SK-N-SH treated with all-trans-retinoic acid at 6 μM for 48 hours (cell line): ENCODE data around the gene LAP3.

Source experiments
- ARNTL ChIP-seq: fragments of 450-650 bp; formaldehyde crosslinking; IDR thresholded peaks from 2 replicates; pipeline ENCODE4 v1.5.0; 2020; ENCODE audit warnings: low read depth, mild to moderate bottlenecking, moderate library complexity, borderline replicate concordance
- CSDC2 ChIP-seq: fragments of 250-450 bp; sonication (Bioruptor Pico); IDR thresholded peaks from 2 replicates; pipeline ENCODE4 v1.5.0; 2020; ENCODE audit warnings: mild to moderate bottlenecking, moderate library complexity
- OSR1 ChIP-seq: fragments of 250-450 bp; sonication (Bioruptor Pico); IDR thresholded peaks from 2 replicates; pipeline ENCODE4 v1.8.0; 2022; ENCODE audit warnings: moderate library complexity, mild to moderate bottlenecking, inconsistent platforms
- RARB ChIP-seq: fragments of 250-450 bp; sonication (Bioruptor Pico); IDR thresholded peaks from 2 replicates; pipeline ENCODE4 v1.8.0; 2021; ENCODE audit warnings: mild to moderate bottlenecking, moderate library complexity
- TCF4 ChIP-seq: fragments of 250-450 bp; sonication (Bioruptor Pico); IDR thresholded peaks from 2 replicates; pipeline ENCODE4 v1.8.0; 2021; ENCODE audit warnings: mild to moderate bottlenecking, moderate library complexity, borderline replicate concordance
- ZFP3 ChIP-seq: fragments of 250-450 bp; sonication (Bioruptor Pico); IDR thresholded peaks from 2 replicates; pipeline ENCODE4 v1.5.0; 2020; ENCODE audit warnings: mild to moderate bottlenecking, moderate library complexity
- ZNF565 ChIP-seq: fragments of 450-650 bp; formaldehyde crosslinking; conservative IDR thresholded peaks from 2 replicates; pipeline ENCODE4 v1.5.0; 2020; ENCODE audit warnings: low read depth, mild to moderate bottlenecking, moderate library complexity
- ZNF70 ChIP-seq: fragments of 450-650 bp; formaldehyde crosslinking; IDR thresholded peaks from 2 replicates; pipeline ENCODE4 v1.5.0; 2020; ENCODE audit warnings: mild to moderate bottlenecking, moderate library complexity
- TF ChIP-seq, protein P1 (sequence below): fragments of 250-450 bp; sonication (Bioruptor Pico); IDR thresholded peaks from 2 replicates; pipeline ENCODE4 v1.8.0; 2020; ENCODE audit warnings: mild to moderate bottlenecking, moderate library complexity, borderline replicate concordance
- TF ChIP-seq, protein P2 (sequence below): fragments of 250-450 bp; sonication (Bioruptor Pico); IDR thresholded peaks from 2 replicates; pipeline ENCODE4 v1.5.0; 2020; ENCODE audit warnings: mild to moderate bottlenecking, moderate library complexity
- TF ChIP-seq, protein P3 (sequence below): fragments of 250-450 bp; sonication (Bioruptor Pico); IDR thresholded peaks from 2 replicates; pipeline ENCODE4 v1.5.1; 2020; ENCODE audit warnings: low read depth, mild to moderate bottlenecking, moderate library complexity

DNA sequence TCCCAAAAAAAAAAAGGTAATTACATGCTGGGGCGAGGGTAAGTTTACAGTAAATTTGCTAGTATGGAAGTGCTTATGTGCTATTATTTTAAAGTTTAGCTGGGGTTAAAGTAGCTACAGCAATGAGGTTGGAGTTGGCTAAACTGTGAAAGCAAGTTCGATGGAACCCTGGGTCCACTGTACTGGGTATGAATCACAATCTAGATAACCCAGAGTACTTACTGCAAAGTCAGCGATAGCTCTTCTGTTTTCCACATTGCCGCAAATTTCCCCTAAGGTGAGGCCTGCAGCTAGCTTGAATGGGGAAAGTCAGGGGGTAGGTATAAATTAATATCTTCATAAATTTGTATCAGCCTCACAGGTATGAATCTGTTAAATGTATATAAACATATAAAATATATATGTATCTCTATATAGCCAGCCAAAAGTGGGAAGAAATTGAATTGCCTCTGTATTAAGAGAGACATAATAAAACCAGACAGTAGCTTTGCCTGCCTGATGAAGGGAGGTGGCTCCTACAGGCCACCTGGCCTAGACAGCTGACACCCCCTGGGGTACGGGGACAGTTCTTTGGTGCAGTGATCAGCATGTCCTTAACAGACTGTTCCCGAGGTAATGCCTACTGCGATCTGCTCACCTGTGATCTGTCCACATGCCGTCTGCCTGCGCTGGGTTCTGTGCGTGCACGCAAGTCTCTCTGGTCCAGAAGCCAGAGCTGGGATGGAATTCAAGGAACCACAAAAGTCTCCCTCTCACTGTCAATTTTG lies 31.4 kb upstream of the LAP3 start:
- no peak for TF ChIP-seq ARNTL (CRISPR knock-in tag)
- TF ChIP-seq, protein P1, sequence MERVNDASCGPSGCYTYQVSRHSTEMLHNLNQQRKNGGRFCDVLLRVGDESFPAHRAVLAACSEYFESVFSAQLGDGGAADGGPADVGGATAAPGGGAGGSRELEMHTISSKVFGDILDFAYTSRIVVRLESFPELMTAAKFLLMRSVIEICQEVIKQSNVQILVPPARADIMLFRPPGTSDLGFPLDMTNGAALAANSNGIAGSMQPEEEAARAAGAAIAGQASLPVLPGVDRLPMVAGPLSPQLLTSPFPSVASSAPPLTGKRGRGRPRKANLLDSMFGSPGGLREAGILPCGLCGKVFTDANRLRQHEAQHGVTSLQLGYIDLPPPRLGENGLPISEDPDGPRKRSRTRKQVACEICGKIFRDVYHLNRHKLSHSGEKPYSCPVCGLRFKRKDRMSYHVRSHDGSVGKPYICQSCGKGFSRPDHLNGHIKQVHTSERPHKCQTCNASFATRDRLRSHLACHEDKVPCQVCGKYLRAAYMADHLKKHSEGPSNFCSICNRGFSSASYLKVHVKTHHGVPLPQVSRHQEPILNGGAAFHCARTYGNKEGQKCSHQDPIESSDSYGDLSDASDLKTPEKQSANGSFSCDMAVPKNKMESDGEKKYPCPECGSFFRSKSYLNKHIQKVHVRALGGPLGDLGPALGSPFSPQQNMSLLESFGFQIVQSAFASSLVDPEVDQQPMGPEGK (CRISPR knock-in tag): no peak
- no peak for TF ChIP-seq CSDC2 (CRISPR knock-in tag)
- no peak for TF ChIP-seq RARB
- no peak for TF ChIP-seq TCF4 (CRISPR knock-in tag)
- TF ChIP-seq ZFP3 (CRISPR knock-in tag): no peak
- TF ChIP-seq, protein P2, sequence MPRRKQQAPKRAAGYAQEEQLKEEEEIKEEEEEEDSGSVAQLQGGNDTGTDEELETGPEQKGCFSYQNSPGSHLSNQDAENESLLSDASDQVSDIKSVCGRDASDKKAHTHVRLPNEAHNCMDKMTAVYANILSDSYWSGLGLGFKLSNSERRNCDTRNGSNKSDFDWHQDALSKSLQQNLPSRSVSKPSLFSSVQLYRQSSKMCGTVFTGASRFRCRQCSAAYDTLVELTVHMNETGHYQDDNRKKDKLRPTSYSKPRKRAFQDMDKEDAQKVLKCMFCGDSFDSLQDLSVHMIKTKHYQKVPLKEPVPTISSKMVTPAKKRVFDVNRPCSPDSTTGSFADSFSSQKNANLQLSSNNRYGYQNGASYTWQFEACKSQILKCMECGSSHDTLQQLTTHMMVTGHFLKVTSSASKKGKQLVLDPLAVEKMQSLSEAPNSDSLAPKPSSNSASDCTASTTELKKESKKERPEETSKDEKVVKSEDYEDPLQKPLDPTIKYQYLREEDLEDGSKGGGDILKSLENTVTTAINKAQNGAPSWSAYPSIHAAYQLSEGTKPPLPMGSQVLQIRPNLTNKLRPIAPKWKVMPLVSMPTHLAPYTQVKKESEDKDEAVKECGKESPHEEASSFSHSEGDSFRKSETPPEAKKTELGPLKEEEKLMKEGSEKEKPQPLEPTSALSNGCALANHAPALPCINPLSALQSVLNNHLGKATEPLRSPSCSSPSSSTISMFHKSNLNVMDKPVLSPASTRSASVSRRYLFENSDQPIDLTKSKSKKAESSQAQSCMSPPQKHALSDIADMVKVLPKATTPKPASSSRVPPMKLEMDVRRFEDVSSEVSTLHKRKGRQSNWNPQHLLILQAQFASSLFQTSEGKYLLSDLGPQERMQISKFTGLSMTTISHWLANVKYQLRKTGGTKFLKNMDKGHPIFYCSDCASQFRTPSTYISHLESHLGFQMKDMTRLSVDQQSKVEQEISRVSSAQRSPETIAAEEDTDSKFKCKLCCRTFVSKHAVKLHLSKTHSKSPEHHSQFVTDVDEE (CRISPR knock-in tag): no peak
- TF ChIP-seq, protein P3, sequence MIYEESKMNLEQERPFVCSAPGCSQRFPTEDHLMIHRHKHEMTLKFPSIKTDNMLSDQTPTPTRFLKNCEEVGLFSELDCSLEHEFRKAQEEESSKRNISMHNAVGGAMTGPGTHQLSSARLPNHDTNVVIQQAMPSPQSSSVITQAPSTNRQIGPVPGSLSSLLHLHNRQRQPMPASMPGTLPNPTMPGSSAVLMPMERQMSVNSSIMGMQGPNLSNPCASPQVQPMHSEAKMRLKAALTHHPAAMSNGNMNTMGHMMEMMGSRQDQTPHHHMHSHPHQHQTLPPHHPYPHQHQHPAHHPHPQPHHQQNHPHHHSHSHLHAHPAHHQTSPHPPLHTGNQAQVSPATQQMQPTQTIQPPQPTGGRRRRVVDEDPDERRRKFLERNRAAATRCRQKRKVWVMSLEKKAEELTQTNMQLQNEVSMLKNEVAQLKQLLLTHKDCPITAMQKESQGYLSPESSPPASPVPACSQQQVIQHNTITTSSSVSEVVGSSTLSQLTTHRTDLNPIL: no peak
- TF ChIP-seq ZNF70 (CRISPR knock-in tag): no peak
- no peak for TF ChIP-seq OSR1
- no peak for TF ChIP-seq ZNF565 (CRISPR knock-in tag)
